ENCODE data around the gene IFI16. TPM values are rescaled to one million over a fixed set of nuclear protein-coding genes. Genes with fewer than 3 reads are reported as not detected.
A peak's percentile ranks its signal among the peaks of the same experiment; 100 is the strongest.
"Not testable (repeated sequence)": the region's sequence is repeated elsewhere in the genome, so short reads cannot be mapped to it uniquely, and the experiment has no call there.

IFI16 gene
- total RNA-seq, 4 donors from 2014 or later = 46.1 to 154 (median 96.9) TPM

- Histone ChIP-seq H3K27ac (peak overlapping the region; percentile 10 to 79 (median 48)), H3K27me3 (no peaks in the 10 kb centered on the region), H3K36me3 (no peaks in the 10 kb centered on the region), H3K4me3 (peak overlapping the region in 1 of 4 donors; percentile 11), H3K4me1 (peaks cover 0 to 52% (median 25%) of the 10 kb centered on the region in 3 donors), H3K9me3 (no peaks in the 10 kb centered on the region)
- DNase-seq = no peak
- intact Hi-C loops (cut with DNase I) = no loop called here
- TF ChIP-seq POLR2A (IDR thresholded peaks at IDR 0.05) (no peak), CTCF (IDR thresholded peaks at IDR 0.05) (no peak)
- 25 to 49% methylated on average over 6 of the region's 6 CpGs for WGBS, 2 donors
Measured at GRCh38 chr1:159005676-159006075, 4.0 kb upstream of the IFI16 start.

GRCh38 chr1:159006210-159006807 is 3.4 kb upstream of the IFI16 start:
- intact Hi-C loops (cut with DNase I); H3K36me3 ChIP-seq; H3K4me3 ChIP-seq; H3K27me3 ChIP-seq; DNase-seq; H3K9me3 ChIP-seq: not testable (repeated sequence)
- H3K27ac ChIP-seq = peak overlapping the region in 3 of 4 donors; percentile 34 to 79 (median 63)
- H3K4me1 ChIP-seq = peaks cover 0 to 45% (median 21%) of the 10 kb centered on the region in 3 donors
- WGBS, 2 donors = 79 to 81% methylated on average over 11 of the region's 11 CpGs

GRCh38 chr1:159007726-159008125 is 2.0 kb upstream of the IFI16 start:
- no peaks in the 10 kb centered on the region for H3K27me3 ChIP-seq
- no peaks in the 10 kb centered on the region for H3K9me3 ChIP-seq
- peaks cover 5 to 41% (median 21%) of the 10 kb centered on the region in 3 donors for H3K4me1 ChIP-seq
- H3K4me3 ChIP-seq = no peak overlapping the region
- intact Hi-C loops (cut with DNase I) = no loop called here
- no peak for DNase-seq
- peak overlapping the region in 1 of 4 donors; percentile 90 for H3K27ac ChIP-seq
- TF ChIP-seq POLR2A (IDR thresholded peaks at IDR 0.05) = no peak
- no peak for TF ChIP-seq CTCF (IDR thresholded peaks at IDR 0.05)
- H3K36me3 ChIP-seq = no peaks in the 10 kb centered on the region

- H3K9me3 ChIP-seq = no peaks in the 10 kb centered on the region
- WGBS, 2 donors = 27 to 62% methylated on average over 4 of the region's 4 CpGs
- no peaks in the 10 kb centered on the region for H3K27me3 ChIP-seq
- H3K36me3 ChIP-seq = no peaks in the 10 kb centered on the region
- peak in 1 of 4 donors; percentile 58 for TF ChIP-seq POLR2A (IDR thresholded peaks at IDR 0.05)
- TF ChIP-seq CTCF (IDR thresholded peaks at IDR 0.05) = no peak
- DNase-seq = no peak
- intact Hi-C loops (cut with DNase I) = no loop called here
- H3K4me3 ChIP-seq = peak overlapping the region in 2 of 4 donors; percentile 54 to 79
- H3K27ac ChIP-seq = peak overlapping the region; percentile 81 to 90 (median 90)
- H3K4me1 ChIP-seq = peaks cover 6 to 49% (median 21%) of the 10 kb centered on the region in 3 donors
Measured at GRCh38 chr1:159008744-159009188, 941 bp upstream of the IFI16 start.

- Histone ChIP-seq H3K27me3 (no peaks in the 10 kb centered on the region), H3K36me3 (no peaks in the 10 kb centered on the region), H3K27ac (peak overlapping the region; percentile 81 to 90 (median 90)), H3K9me3 (no peaks in the 10 kb centered on the region), H3K4me3 (peak overlapping the region; percentile 40 to 79 (median 56)), H3K4me1 (peaks cover 9 to 55% (median 25%) of the 10 kb centered on the region in 3 donors)
- intact Hi-C loops (cut with DNase I) = no loop called here
- DNase-seq = no peak
- TF ChIP-seq POLR2A (IDR thresholded peaks at IDR 0.05) (no peak), CTCF (IDR thresholded peaks at IDR 0.05) (no peak)
- 13 to 28% methylated on average over 2 of the region's 2 CpGs for WGBS, 2 donors
Measured at GRCh38 chr1:159009287-159009686, 420 bp upstream of the IFI16 start.

Measured in esophagus squamous epithelium (tissue), 5 donors.